ENCODE data around the gene C13orf46.

C13orf46 gene

GRCh38 chr13:114009590-114010400 is 35.9 kb upstream of the C13orf46 start:
- DNase-seq, result no peak

- no peak for DNase-seq
Observed at GRCh38 chr13:114008964-114009589, 35.2 kb upstream of the C13orf46 start.

DNA sequence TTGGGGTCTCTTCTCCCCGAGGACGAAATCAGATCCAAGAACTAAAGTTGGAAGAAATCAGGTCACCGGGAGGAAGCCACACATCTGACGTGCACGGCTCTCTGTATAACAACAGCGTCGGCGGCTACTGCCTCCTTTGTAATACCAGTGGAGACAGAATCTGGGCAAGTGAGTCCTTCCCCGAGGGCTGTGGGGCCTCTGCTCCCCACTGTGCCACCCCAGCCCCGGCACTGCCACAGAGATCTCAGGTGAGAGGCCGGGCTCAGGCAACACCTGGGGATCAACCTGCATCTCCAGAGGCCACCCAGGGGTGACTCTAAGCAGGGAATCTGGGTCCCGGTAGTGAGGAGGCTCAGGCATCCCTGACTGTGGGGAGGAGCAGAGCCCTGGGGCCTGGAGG is 33.7 kb upstream of the C13orf46 start:
- no peak for DNase-seq

- DNase-seq, result no peak
Observed at GRCh38 chr13:114005206-114005724, 31.4 kb upstream of the C13orf46 start.

- DNase-seq, result no peak
Observed at GRCh38 chr13:114004420-114005205, 30.7 kb upstream of the C13orf46 start.

- DNase-seq, result no peak
Observed at GRCh38 chr13:114002771-114003321, 29.0 kb upstream of the C13orf46 start.

DNA sequence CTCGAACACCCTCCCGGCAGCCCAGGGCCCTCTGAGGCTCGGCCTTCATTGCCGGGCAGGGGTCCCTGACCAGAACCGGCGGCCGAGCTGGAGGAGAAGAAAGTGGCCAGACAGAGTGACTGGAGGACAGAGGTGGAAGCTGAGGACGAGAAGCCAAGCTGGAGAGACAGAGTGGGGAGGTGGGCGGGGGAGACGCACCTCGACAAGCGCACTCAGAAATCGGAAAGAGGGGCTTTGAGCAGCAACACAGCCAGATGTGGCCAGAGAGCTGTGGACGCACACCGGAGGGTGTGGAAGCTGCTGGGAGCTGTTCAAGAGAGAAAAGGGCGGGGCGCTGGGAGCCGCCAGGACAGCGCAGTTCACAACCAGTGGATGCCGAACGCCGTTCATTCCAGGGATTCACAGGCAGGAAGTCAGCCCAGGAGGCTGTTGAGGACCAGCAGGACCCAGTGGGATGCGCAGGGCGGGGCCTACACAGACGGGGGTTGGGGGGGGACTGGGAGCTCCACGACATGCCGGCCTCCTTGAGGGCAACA is 28.2 kb upstream of the C13orf46 start:
- no peak for DNase-seq

- DNase-seq, result no peak
Observed at GRCh38 chr13:114001331-114002008, 27.6 kb upstream of the C13orf46 start.

GRCh38 chr13:114000151-114001040 is 26.5 kb upstream of the C13orf46 start:
- no peak for DNase-seq

GRCh38 chr13:113999618-113999910 is 25.7 kb upstream of the C13orf46 start:
- no peak for DNase-seq

GRCh38 chr13:113998781-113999617 is 25.1 kb upstream of the C13orf46 start:
- DNase-seq, result no peak

DNA sequence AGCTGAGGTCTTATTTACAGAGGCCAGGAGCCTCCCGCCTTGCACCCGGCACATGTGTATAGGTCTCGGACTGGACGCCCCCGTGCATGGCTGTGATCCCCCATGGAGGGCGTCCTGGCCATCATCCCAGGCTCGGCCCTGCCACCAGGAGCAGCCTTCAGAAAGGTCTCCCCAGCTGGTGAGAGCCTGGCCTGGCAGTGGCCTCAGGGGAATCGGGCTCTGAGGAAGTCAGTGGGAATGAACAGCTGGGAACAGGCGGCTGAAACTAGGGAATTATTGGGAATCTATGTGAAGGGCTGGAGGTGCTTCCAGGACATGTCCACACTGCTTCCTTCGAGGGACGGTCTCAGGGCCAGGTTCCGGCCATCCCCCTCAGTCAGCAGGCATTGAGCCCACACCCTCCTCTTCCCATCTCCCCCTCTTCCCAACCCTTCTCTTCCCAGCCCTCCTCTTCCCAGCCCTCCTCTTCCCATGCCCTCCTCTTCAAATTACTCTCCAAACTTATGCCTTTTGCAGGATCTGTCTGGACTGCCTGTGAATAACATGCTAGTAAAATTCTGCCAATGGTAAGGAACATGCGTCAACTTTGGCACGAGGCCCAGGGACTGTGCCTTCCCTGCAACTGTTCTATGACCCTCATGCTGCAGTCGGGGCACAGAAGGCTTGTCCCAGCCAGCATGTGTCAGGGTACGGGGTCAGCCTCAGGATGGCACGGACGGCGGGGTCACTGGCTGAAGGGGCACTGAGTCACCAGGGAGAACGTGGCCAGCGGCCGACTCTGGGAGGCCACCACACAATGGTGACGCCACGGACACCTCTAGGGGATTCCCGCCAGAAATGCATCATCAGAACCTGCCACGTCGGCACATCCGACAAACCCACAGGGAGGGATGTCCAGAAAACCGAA is 24.2 kb upstream of the C13orf46 start:
- DNase-seq, result no peak

DNA sequence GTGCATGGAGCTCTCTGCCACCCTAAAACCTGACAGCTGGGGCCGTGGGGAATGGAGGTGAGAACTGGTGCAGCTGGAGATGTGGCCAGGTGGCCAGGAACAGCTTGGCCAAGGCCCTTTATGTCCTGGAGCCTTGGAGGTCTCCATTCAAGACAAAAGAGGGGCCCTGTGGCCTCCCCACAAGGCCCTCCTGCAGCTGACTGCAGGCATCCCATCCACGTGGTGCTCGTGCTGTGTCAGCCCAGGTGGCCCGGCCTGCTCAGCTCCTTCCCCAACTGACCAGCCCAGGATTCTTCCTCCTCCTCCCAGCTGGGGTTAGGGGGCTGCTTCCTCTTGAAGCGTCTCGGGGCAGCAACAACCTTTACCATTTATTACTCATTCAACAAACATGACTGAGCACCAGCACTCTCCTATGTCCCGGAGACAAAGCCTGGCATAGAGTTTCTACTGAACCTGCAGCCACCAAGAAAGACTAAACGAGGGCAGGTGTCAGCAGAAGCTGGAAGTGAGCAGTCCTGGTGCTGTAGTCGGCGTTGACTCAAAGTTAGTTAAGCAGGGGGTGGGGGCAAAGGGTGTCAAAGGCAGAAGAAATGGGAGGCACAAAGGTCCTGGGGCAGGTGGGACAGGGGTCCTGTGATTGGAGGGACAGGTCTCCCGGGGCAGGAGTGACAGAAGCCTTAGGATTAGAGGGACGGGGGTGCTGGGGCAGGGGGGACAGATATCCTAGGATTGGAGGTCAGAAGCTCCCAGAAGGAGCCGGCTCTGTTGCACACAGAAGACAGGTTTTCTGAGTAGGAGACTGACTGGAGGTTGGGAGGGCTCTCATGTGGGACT is 23.3 kb upstream of the C13orf46 start:
- no peak for DNase-seq

DNA sequence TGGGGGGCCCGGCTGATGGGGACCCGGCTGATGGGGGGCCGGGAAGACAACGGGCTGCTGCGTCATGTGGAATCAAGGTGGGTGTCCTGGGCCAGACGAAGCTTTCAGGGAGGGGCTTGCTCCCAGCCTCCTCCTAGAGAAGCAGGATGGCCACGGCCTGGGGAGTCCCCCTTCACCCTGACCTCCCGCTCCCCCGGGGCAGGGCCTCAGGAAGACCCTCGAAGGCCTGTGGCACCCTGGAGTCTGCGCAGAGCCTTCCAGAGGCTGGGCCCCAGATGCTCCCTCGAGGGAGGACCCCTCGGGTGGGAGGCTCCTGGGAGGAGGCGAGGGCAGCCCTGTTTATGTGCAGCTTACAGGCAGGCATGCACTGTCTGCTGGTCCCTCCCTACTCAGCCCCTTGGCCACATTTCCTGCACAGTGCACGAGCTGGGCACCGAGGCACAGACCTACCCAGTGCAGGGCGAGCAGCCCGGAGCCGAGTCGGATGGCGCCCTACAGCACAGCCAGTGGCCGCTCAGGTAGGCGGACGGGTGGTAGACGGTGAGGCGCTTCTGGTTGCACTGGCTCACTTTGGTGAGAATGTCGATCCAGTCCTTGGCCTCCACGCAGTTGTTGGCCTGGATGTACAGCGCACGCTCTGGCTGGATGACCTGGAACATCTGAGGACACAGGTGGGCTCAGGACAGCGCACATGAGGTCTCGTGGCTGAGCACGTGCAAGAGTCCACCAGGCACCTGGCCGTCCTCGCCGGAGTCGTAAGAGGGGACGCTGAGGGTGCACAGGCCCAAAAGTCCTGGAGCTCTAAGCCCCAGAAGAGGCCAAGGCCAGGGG is 22.4 kb upstream of the C13orf46 start:
- no peak for DNase-seq

DNA sequence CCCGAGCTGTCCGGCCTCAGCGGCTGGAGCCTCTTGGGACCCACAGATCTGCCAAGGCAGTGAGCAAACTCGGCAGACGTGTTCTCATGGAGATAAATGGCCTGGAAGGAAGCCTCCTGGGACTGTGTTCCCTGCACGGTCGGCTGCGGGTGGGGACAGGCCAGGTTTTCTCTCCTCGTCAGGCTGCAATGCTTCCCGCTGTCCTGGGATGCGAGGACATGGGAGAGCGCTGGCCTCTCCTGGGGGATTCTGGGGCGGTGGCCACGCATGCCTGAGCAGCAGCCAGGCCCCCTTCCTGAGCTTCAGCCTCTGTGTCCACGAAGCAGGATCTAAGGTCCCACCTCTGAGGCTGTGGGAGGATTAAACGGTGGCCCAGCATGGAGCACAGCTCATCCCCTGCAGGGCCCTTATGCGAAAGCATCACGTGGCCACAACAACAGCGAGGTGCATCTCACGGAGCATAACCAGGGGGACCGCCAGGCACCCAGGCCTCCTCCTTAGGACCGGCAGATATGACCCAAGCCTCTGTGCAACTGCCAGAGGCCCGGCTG is 21.2 kb upstream of the C13orf46 start:
- no peak for DNase-seq

DNA sequence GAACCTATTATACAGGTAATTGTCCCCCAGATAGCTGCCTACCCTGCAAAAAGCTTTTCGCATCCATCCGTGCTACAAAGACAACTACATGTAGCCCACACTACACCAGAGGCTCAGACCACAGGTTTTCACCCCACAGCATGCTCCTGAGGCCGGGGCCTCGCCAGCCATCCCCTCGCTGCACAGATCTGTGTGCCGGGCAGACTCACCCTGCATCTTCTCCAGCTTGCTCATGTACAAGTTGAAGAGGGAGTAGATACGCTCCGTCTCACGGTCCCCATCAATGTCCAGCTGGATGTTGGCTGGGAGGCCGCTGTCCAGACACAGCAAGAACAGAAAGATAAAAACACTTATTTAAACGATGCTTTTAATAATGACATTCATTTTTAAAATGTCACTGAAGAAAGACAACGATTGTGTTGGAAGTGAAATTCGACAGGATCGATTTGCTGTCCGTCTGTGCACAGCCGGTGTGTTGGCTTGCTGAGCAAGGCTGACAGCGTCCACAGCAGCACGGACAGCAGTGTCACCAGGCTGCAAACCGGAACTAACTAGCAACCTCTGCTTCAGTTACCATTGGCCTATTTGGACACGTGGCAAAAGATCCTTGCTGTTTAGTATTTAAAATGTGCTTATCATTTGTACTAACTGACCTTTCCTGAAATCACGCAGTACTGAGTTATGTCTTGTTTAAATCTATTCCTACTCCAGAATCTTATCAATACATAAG is 18.6 kb upstream of the C13orf46 start:
- no peak for DNase-seq
